ENCODE measurements around the gene PDLIM4.

GRCh38 chr5:132233081-132233480 lies 24.4 kb upstream of the PDLIM4 start:
- TF ChIP-seq EZH2 (IDR thresholded peaks at IDR 0.05; ENCODE audit: low read length) (no peak), CTCF (optimal IDR thresholded peaks at IDR 0.05 in 1 of 3, IDR thresholded peaks at IDR 0.05 in 1 of 3, conservative IDR thresholded peaks at IDR 0.05 in 1 of 3; ENCODE audit: extremely low read depth in 1 of 3, insufficient read depth in 2 of 3, low read length in 3 of 3) (no peak)

All from keratinocyte (primary cell).